Stimulated activated CD4-positive, alpha-beta T cell treated with anti-CD3 and anti-CD28 coated beads, Interleukin-1b, Interleukin-23, amount 100 ng/mL, for 24 hours (primary cell): ENCODE measurements around the gene TMPRSS12.
"Not testable (repeated sequence)": the region's sequence is repeated elsewhere in the genome, so short reads cannot be mapped to it uniquely, and the experiment has no call there.

ENCODE experiments used
- DNase-seq, 4 experiments: peaks; one replicate each; pipeline ENCODE4 v3.0.0-alpha.2; 2020; ENCODE audit warnings: low read depth in 4 of 4, low spot score in 1 of 4

TMPRSS12 gene, protein sequence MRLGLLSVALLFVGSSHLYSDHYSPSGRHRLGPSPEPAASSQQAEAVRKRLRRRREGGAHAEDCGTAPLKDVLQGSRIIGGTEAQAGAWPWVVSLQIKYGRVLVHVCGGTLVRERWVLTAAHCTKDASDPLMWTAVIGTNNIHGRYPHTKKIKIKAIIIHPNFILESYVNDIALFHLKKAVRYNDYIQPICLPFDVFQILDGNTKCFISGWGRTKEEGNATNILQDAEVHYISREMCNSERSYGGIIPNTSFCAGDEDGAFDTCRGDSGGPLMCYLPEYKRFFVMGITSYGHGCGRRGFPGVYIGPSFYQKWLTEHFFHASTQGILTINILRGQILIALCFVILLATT

DNA sequence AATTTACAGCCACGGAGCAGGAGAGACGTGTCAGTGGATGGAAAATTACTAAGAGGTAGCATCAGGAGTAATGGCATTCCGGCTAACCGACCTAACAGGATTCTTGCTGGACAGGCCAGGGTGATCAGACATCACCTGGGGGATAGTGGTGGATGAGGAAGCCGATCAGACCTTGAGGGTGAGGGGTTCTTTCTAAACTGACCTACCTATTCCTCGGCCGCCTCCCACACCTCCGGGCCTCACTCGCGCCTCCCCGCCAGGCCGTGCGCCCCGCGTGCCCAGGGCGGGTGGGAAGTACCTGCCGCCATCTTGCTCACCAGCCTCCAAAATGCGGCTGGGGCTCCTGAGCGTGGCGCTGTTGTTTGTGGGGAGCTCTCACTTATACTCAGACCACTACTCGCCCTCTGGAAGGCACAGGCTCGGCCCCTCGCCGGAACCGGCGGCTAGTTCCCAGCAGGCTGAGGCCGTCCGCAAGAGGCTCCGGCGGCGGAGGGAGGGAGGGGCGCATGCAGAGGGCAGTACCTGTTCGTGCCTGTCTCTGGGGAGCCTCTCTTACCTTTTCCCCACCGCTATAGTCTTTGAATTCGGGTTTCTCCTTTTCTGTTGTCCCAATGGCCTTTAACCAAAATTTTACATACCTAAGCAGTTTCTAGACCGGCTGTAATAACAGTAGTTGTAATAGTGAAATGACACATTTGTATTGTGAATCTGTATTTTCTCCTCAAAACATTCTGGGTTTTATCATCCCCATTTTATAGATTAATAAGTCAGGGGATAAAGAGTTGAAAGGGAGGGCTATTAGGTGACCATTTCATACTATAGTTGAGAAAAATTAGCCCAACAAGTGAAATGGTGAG, at the start of gene TMPRSS12:
Gene TMPRSS12, plus strand, starts transcription at position 290 of the 857 bp plus-strand sequence. Its CDS starts 39 bp downstream, at position 329.
- DNase-seq: no peak

DNA sequence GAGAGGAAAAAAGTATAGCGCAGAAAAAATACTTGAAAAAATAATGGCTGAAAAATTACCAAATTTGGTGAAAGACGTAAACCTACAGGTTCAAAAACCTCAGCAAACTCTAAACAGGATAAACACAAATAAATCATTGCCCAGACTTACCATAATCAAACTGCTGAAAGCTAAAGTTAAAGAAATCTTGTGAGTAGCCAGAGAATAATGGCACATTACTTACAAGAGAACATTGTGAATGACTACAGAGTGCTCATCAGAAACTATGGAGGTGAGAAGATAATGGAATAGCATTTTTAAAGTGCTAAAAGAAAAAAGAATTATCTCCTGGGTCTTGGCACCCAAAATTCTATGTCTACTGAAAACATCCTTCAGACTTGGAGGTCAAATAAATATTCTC, 42.8 kb upstream of the TMPRSS12 start:
- DNase-seq: no peak

DNA sequence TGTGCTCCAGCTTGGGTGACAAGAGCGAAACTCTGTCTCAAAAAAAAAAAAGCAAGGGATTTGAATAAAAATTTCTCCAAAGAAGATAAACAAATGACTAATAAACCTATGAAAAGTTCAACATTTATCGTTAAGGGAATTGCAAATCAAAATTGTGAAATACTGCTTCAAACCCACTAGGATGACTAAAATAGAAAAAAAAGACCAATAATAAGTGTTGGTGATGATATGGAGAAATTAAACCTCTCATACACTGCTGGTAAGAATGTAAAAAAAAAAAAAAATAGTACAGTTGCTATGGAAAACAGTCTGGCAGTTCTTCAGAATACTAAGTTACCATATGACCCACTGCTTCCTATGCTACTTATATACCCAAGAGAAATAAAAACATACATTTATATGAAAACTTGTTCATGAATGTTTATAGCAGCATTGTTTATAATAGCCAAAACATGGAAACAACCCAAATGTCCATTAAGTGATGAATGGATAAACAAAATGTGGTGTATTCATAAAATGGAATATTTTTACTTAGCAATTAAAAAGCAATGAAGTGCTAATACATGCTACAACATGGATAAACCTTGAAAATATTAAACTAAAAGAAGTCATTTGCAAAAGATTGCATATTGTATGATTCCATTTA, 39.4 kb upstream of the TMPRSS12 start:
- DNase-seq: no peak

DNA sequence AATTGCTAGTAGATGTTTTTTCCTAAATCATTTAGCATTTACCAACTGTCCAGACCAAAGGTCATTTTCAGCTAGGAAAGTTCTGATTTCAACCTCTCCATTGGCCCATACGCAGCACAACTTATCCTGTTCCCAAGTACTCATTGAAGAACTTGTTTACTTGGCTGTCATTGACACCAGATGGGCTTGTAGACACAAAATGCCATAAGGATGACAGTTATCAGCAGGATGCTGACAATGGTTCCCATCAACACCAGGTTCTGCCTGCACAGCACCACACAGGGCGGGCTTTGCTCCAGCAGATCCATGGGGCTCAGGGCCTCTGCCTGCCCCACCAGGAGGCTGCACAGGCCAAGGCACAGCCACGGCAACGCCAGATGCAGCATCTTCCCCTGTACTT, 36.5 kb upstream of the TMPRSS12 start:
- no peak for DNase-seq

DNA sequence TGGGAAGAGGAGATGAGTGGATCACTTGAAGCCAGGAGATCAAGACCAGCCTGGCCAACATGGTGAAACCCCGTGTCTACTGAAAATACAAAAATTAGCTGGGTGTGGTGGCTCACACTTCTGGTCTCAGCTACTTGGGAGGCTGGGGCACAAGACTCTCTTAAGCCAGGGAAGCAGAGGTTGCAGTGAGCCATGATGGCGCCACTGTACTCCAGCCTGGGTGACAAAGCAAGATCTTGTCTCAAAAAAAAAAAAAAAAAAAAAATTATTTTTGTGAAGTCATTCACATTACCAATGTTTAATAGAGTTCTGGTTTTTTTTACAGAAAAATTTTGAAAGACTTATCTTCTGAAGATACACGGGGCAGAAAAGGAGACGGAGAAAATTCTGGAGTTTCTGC, 33.6 kb upstream of the TMPRSS12 start:
- not testable (repeated sequence) for DNase-seq

DNA sequence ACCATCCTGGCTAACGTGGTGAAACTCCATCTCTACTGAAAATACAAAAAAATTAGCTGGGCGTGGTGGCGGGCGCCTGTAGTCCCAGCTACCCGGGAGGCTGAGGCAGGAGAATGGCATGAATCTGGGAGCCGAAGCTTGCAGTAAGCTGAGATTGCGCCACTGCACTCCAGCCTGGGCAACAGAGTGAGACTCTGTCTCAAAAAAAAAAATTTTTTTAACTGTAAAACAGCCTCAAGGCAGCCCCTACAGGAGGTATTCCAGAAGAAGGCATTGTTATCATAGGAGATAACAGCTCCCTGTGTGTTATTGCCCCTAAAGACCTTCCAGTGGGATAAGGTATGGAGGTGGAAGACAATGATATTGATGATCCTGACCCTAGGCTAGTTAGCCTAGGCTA, 27.8 kb upstream of the TMPRSS12 start:
- DNase-seq: not testable (repeated sequence)

DNA sequence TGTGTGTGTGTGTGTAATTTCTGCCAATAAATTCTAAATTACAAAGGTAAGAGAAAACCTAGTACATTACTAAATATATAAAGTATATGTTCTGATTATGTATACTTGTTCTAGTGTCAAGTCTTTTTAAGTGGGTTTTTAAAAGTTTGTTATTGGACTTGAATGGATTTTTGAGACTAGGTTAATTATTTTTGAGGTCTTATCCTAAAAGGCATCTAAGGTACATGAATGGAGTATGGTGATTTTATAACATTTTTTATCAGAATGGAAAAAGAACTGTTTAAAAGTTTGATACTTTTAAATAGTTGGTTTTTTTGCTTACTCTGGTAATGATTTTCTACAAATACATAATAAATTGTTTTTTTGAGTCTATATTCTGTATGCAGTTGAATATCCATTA, 22.5 kb upstream of the TMPRSS12 start:
- no peak for DNase-seq

DNA sequence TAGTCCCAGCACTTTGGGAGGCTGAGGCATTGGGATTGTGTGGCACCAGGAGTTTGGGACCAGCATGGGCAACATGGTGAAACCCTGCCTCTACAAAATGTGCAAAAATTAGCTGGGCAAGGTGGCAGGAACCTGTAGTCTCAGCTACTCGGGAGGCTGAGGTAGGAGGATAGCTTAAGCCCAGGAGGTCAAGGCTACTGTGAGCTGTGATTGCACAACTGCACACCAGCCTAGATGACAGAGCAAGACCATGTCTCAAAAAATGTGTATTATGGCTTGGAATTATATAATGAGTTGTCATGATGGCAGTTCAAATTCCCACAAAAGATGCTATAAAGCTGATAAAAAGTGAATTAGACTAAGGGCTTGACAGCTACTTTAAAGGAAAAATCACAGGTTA, 20.6 kb upstream of the TMPRSS12 start:
- DNase-seq: no peak

DNA sequence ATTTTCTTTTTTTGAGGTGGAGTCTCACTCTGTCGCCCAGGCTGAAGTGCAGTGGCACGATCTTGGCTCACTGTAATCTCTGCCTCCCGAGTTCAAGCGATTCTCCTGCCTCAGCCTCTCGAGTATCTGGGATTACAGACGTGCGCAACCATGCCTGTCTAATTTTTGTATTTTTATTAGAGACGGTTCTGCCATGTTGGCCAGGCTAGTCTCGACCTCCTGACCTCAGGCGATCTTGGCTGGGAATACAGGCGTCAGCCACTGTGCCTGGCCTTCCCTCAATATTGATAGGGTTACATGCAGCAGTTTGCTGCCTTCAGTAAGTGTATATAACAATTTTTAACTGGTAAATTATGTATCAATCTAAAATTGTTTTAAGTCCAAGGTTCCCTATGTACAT, 19.0 kb upstream of the TMPRSS12 start:
- not testable (repeated sequence) for DNase-seq

DNA sequence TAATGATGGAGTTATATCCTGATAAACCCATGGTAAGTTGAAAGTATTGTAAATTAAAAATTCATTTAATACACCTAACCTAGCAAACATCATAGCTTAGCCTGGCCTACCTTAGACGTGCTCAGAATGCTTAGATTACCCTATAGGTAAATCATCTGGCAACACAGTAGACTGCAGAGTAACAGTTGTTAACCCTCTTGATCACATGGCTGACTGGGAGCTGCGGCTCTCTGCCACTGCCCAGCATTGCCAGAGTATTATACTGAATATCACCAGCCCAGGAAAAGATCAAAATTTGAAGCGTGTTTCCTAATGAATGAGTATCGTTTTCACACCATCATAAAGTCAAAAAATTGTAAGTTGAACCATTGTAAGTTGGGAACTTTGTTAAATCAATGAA, 17.8 kb upstream of the TMPRSS12 start:
- no peak for DNase-seq

DNA sequence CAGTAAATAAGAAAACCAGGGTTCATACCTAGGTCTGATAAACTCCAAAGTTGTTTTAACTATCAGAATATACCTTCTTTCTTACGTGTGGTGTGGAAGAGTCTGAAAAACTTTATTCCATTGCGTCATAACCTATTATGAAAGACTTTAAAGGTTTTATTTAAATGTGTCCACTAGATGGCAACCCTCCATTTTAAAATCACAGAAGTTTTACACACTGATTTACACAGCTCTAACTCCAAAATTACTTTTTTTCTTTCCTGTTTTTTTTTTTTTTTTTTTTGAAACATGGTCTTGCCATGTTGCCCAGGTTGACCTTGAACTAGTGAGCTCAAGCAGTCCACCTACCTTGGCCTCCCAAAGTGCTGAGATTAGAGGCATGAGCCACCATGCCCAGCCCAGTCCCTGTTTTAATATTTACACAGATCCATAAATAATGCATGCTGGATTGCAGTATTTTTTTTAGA, 17.3 kb upstream of the TMPRSS12 start:
- no peak for DNase-seq

DNA sequence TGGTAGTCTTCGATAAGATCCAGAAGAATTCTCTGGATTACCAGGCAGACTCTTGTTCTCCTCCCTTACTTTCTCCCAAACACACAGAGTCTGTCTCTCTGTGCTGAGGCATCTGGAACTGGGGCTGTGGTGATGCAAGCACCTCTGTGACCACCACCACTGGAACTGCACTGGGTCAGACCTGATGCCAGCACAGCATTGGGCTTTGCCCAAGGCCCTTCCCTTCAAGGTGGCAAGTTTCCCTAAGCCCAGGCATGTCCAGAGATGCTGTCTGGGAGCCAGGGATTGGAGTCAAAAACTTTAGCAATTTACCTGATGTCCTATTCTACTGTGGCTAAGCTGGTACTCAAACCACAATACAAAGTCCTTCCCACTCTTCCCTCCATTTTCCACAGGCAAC, 14.6 kb upstream of the TMPRSS12 start:
- no peak for DNase-seq

DNA sequence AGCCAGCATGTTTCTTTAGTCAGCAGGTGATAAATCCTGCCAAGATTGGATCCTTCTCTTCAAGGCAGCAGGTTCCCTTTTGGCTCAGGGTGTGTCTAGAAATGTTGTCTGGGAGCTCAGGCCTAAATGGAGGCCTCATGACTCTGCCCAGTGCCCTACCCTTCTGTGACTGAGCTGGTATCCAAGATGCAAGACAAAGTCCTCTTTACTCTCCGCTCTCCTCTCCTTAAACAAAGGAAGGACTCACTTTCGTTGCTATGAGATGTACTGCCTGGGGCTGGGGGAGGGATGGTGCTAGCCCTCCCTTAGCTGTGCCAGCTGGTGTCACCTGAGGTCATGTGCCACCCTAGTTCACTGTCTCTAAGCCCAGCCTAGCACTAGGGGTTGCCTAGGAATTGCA, 13.8 kb upstream of the TMPRSS12 start:
- DNase-seq: no peak

DNA sequence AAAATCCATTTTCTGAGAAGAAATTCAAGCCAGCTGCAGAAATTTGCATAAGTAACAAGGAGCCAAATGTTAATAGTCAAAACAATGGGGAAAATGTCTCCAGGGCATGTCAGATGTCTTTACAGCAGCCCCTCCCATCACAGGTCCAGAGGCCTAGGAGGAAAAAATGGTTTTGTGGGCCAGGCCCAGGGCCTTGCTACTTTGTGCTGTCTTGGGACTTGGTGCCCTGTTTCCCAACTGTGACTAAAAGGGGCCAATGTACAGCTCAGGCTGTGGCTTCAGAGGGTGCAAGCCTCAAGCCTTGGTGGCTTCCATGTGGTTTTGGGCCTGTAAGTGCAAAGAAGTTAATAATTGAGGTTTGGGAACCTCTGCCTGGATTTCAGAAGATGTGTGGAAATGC, 8.9 kb upstream of the TMPRSS12 start:
- DNase-seq: not testable (repeated sequence)

DNA sequence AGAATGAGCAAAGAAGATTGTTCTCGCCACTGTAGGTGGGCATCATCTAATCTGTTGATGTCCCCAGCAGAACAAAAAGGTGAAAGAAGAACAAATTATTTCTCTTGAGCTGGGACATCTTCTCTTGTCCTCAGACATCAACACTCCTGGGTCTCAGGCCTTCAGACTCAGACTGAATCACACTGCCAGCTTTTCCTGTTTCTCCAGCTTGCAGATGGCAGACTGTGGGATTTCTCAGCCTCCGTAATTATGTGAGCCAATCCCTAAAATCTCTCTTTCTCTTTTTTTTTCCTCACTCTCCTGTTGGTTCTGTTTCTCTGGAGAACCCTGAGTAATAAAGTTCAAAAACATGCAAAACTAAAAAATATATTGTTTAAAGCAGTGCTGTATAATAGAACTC, 3.7 kb upstream of the TMPRSS12 start:
- no peak for DNase-seq

DNA sequence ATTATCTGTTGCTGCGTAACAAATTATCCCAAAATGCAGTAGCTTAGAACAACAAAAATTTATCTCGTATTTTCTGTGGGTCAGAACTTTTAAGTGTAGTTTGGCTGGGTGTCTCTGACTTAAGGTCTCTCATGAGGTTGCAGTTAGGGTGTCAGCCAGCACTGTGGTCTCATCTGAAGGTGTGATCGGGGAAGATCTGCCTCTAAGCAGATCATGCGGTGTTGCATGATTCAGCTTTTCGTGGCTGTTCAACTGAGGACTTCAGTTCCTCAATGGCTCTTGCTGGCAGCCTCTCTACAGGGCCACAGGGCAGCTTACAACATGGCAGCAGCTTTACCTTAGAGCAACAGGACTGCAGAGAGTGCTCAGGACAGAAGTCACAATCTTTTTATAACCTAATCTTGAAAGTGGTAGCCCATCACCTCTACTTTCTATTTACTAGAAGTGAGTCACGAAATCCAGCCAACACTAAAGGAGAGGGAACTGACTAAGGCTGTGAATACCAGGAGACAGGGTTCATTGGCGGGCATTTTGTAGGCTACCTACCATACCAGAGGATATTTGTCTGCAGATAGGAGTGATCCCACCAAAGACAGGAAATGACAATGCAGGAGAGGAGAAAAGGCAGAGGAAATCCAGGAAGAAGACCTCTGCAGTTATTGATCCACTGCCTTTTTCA, 1.8 kb upstream of the TMPRSS12 start:
- no peak for DNase-seq

DNA sequence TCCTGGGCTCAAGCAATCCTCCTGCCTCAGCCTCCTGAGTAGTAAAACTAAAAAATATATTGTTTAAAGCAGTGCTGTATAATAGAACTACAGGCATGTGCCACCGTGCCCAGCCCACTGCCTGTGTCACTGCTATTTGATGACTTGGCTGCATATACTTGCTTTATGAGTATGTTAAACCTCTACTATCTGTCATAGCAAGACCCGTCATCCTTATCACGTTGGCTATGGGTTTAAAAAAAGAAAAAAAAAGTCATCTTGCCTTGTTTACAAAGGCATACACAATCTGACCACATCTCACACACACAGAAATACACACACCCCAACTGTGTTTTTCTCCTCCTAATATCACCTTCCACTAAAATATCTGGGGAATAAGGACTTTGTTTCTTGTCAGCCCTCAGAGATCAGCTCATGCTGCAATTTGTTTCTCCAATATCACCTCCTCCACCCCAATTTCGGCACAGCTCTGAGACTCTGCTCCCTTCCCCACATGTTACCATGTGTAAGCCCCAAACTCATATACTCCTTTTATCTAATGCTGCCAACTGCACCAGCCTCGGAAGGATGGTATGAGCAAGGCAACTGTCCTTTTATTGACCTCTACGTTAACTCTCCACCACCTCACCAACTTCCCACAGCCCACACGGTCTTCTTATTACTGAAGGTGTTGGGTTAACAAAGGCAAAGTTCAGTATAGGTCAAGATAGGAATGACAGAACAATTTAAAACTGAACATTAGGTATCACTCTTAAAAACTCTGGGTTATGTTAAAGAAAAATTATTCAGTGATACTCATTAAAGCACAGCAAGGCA, 802 bp upstream of the TMPRSS12 start:
- DNase-seq: no peak

DNA sequence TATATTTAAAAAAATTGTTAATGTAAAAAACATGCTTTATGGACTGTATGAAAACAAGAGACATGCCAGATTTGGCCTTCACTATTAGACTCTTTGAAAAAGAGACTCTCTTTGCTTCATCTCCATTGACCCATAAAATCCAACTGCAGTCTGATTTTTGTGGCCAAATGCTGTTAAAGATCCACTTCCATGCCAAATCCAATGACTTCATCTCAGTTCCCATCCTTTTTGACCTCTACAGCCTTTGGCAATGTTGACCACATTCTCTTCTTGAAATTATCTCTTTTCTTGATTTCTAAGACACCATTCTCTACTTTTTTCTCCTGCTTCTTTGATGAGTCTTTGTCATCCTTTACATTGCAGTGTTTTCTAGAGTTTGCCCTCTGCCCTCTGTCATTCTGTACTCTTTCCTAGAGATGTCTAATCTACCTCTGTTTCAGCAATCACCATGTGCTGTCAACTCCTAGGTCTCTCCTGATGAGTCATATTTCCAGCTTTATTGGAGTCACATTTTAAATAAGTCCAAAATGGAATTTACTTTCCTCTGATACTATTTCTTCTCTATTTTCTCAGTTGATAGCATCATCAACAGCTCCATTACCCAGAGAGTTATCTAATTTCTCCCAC, 2.4 kb downstream of the TMPRSS12 start:
- no peak for DNase-seq

DNA sequence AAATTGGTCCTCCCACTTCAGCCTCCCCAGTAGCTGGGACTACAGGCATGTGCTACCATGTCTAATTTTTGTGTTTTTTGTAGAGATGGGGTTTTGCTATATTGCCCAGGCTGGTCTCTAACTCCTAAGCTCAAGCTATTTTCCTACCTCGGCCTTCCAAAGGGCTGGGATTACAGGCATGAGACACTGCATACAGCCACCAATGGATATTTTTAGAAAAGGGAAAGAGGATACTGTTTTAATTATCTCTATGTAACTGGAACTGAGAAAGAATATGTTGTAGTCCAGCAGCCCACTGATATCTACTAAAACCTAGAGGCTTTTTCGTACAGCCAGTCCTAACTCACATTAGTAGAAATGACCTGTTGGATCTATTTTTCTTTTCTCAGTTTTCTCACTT, 6.2 kb downstream of the TMPRSS12 start:
- DNase-seq: no peak

DNA sequence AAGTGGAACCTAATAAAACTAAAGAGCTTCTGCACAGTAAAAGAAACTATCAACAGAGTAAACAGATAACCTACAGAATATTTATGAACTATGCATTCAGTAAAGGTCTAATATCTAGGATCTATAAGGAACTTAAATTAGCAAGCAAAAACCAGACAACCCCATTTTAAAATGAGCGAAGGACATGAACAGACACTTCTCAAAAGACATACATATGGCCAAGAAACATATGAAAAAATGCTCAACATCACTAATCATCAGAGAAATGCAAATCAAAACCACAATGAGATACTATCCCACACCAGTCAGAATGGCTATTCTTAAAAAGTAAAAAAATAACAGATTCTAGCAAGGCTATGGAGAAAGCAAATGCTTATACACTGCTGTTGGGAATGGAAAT, 12.5 kb downstream of the TMPRSS12 start:
- DNase-seq: not testable (repeated sequence)
